GM12864 (cell line): ENCODE results near the gene FBLN1.
A peak's percentile ranks its signal among the peaks of the same experiment; 100 is the strongest.

Experiments used
- DNase-seq: peaks from one replicate; pipeline ENCODE4 v3.0.0-alpha.2; 2011; ENCODE audit warnings: low read depth
- H3K4me3 ChIP-seq: 2 replicates; pipeline ENCODE4 v1.5.1; 2011; ENCODE audit warnings: mild to moderate bottlenecking, low read depth, low read length, control low read depth
- TF ChIP-seq, protein P1 (sequence below): IDR thresholded peaks from 2 replicates; pipeline ENCODE4 v1.5.1; 2011; ENCODE audit warnings: low read depth, mild to moderate bottlenecking, moderate library complexity, low read length, control low read depth, inconsistent platforms; ENCODE audit errors: missing control alignments

Gene FBLN1

DNA sequence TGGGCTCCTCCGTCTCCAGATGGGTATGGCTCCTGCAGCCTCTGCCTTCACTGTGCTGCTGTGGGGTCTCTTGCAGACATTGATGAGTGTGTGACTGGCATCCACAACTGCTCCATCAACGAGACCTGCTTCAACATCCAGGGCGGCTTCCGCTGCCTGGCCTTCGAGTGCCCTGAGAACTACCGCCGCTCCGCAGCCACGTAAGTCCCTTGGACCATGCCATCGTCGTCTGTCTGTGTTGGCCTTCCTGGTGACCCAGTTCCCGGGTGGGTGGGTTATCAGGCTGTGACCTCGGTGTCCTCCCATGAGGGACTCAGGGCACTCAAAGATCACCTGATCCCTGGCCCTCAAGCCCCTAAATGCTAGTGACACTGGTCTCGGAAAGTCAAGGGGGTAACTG is 47.7 kb downstream of the FBLN1 start:
- no peak overlapping the region for H3K4me3 ChIP-seq
- no peak for DNase-seq
- TF ChIP-seq, protein P1, sequence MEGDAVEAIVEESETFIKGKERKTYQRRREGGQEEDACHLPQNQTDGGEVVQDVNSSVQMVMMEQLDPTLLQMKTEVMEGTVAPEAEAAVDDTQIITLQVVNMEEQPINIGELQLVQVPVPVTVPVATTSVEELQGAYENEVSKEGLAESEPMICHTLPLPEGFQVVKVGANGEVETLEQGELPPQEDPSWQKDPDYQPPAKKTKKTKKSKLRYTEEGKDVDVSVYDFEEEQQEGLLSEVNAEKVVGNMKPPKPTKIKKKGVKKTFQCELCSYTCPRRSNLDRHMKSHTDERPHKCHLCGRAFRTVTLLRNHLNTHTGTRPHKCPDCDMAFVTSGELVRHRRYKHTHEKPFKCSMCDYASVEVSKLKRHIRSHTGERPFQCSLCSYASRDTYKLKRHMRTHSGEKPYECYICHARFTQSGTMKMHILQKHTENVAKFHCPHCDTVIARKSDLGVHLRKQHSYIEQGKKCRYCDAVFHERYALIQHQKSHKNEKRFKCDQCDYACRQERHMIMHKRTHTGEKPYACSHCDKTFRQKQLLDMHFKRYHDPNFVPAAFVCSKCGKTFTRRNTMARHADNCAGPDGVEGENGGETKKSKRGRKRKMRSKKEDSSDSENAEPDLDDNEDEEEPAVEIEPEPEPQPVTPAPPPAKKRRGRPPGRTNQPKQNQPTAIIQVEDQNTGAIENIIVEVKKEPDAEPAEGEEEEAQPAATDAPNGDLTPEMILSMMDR = no peak

DNA sequence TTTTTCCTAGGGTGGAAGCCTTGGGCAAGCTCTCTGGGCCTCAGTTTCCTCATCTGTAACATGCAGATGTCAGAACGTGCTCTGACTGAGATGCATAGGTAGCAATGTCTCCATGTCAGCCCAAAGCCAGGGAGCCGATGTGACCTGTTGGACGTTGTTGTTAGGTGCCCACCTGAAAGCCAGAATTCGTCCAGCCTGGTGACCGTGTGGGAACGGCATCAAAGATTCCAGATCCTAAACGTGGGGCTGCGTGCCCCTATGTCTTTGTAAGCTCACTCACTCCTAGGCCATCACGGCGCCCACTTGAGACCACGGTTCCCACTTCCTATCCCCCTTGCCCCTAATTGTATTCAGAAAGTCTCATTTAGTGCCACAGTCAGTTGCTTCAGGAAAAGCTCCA is 48.2 kb downstream of the FBLN1 start:
- no peak for DNase-seq
- H3K4me3 ChIP-seq = no peak overlapping the region
- TF ChIP-seq, protein P1 = no peak

DNA sequence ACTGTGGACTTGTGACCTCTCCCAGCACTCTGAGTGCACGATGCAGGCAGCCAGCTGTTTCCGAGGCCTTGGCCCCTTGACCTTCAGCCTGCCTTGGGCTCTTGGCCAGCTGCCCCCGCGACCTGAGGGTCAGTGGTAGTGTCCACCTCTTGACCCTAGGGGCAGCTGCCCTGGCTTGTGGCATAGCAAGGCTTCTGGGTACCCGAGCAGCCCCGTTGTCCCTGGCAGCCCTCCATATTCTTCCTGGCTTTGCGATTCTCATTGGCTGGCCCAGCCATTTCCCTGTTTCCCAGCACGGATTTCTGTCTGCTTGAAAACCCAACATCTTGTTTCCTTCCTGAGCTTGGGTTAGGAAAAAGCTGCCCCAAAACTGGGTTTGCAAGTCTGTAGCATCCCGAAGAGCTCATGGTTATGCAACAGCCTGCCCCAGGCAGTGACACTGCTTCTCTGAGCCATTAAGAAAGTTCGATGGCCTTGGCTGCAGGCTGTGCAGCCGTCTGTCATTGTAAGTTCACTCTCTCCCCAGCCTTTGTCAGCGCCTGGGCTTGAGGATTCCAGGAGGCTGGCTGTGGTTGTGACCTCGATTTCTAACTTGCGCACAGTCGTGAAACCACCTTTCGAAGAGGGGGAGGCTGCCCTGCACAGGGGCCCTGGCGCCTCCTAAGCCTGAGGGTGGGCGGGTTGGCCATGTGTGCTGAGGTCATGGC is 48.8 kb downstream of the FBLN1 start:
- TF ChIP-seq, protein P1 = no peak
- H3K4me3 ChIP-seq = no peak overlapping the region
- DNase-seq = no peak

DNA sequence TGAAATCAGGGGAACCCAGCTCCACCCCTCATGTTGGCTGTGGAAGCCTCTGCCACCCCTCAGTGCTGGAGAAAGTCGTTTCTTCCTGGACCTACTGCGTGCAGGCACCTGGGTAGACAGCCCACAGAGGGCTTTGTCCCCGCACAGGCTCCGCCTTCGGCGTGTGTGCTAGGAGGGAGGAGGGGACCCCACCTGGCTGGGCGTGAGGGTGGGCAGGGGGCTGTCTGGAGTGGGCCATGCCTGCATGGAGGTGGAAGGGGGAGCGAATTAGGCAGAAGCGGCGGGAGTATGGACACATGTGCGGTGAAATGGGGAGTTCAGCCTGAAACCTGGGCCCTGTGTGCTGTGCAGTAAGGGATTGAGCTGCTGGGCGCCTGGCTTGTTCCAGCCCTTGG is 49.3 kb downstream of the FBLN1 start:
- TF ChIP-seq, protein P1 = no peak
- H3K4me3 ChIP-seq = no peak overlapping the region
- DNase-seq = no peak

DNA sequence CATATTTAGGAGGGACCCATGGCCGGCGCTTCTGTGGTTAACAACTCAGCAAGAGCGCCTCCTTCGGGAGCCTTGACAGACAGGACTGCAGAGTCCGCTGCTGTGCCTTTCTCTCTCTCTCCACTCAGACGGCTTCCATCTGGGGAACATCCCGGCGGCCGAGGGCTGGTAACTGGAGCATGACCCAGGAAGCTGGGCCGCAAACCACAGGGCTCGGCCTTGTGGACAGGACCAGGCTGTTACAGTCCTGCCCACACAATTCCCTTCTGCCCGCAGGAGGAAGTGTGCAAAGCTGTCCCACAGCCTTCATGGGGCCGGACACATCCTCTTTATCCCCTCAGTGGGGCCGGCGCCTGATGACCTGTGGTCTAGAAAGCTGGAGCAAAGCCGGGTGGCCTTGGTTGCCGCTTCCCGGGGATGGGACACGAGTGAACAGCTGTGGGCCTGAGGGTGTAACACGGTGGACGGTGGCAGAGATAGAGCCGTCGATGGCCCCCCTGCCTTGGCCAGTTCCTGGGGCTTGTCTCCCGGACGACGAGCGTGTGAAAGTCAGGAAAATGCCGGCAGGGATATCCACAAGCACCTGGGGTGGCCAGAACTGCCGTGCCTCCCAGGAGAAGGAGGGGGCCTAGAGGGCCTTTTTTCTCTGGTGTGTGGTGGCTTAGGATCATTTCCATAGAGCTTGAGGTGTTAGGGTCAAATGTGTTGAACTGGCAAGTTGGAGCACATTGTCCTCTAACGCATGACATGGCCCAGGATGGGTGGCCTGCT is 50.1 kb downstream of the FBLN1 start:
- TF ChIP-seq, protein P1 = no peak
- no peak for DNase-seq

DNA sequence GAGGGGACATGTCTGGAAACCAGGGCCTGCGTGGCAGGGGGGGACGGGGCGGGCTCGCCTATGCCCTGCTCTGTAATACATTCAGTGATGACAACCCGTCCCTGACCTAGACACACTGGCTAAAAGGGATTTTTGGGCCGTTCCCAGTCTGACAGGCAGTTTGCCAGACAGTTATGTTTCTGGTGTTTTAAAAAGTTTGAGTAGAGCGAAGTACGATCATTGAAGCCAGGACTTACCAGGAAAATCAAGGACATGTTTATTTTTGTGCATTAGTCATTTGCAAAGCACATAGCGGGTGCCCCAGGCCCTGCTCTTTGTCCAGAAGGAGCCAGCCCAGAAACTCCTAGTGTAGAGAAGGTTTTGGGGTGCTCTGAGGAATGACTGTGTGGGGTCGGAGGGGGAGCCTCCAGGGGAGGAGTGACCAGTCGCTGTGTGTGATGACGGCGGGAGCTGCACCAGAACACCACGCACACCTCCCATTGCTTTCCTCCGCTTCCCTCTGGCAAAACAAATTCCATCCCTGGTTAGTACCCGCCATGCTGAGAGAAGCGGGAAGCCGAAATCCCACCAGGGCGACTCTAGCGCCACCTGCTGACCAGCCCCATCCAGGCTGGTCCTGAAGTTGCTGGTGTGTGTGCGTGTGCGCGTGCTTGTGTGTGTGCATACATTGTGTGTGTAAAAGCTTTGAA is 50.8 kb downstream of the FBLN1 start:
- TF ChIP-seq, protein P1 = peak; percentile 78
- H3K4me3 ChIP-seq = no peak overlapping the region
- DNase-seq = no peak

More for the DNA sequence above, 50.1 kb downstream of the FBLN1 start:
- H3K4me3 ChIP-seq = no peak overlapping the region
